ENCODE data around the gene CCDC185.

Gene CCDC185

DNA sequence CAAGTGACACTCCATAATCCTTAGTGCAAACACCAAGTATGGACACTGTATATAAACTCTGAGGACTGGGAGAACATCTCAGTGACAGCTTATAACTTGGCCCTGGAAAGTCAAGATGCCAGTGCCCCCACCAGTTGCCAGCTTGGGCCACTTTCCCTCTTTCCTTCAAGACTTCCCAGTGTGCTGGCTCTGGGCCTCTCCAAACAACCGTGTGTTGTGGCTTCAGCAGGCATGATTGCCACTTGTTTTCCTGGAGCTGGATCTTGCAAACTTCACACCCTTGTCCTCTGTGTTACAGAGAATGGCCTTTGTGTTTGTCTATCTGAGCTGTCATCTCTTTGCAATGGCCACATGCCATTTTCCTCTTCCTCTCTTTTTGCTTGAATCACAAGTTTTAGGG, 37.0 kb downstream of the CCDC185 start:
- DNase-seq (ENCODE audit: low read depth), result no peak

DNA sequence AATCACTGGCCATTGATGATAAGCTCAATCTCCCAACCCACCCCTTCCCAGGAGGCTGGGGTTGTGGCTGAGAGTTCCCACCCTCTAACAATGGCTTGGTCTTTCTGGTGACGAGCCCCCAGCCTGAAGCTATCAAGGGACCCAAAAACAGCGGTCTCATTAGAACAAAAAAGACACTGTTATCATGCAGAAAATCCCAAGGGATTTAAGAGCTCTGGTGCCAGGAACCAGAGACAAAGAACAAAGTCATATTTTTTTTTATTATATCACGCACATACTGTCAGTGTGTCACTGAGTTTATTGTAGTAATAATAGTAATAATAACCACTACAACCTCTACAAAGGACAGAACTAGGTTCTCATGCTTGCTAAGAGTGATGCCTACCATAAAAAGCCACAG, 43.9 kb downstream of the CCDC185 start:
- no peak for DNase-seq (ENCODE audit: low read depth)

DNA sequence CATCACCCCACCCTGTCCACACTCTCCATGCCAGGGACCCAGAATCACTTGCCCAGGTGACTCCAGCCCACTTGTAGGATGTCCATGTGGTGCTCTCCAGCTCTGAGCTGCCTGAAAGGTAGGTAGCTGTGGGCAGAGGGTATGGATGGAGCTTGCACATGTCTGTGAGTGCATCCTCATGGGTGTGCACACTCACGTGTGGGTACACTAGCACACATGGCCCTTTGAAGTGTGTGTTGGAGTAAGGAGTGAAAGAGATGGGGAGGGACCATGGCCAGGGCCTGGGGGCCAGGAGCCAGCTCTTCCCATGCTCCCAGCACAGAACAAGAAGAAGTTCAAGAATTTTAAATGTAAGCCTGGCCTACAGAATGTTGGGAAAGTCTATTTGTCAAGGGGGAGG, 50.2 kb downstream of the CCDC185 start:
- no peak for DNase-seq (ENCODE audit: low read depth)

DNA sequence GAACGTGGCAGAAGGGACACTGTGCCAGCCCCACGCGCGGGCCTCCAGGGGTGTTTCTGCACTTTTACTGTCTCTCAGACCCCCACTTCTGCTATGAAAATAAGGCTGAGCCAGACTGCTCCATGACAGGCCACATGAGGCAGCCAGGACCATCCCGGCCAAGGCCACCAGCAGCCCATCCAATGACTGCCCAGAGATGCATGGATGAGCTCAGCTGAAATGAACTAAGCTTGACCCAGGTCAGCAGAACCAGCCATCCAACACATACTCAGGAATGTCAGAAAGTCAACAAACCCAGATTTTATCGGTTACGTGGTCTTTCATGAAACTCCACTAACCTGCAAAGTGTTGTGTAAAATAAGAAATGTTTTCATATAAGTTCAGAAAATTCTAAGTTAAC, 51.2 kb downstream of the CCDC185 start:
- no peak for DNase-seq (ENCODE audit: low read depth)

Measured in fibroblast of the conjunctiva (primary cell).